ENCODE measurements around the gene RNF220. TPM values are rescaled to one million over a fixed set of nuclear protein-coding genes. Genes with fewer than 3 reads are reported as not detected.
A peak's percentile ranks its signal among the peaks of the same experiment; 100 is the strongest.

RNF220 gene
- total RNA-seq, 1 donor from 2014 or later: 25.1 TPM

GRCh38 chr1:44416408-44416807, 11.4 kb downstream of the RNF220 start:
- Histone ChIP-seq H3K9me3 (ENCODE audit: control insufficient read depth in 3 of 3, low read length in 3 of 3) (no peaks in the 10 kb centered on the region), H3K27me3 (ENCODE audit: control insufficient read depth in 3 of 3, insufficient read depth in 3 of 3, low read length in 3 of 3) (peaks cover 88 to 93% (median 92%) of the 10 kb centered on the region in 3 donors), H3K9ac (ENCODE audit: low read depth in 1 of 3, low read length in 3 of 3) (no peak overlapping the region), H3K36me3 (ENCODE audit: control insufficient read depth in 3 of 3, insufficient read depth in 3 of 3, low read length in 3 of 3) (no peaks in the 10 kb centered on the region), H3K27ac (ENCODE audit: low read depth, low read length) (no peak overlapping the region), H3K4me1 (ENCODE audit: control insufficient read depth in 3 of 3, insufficient read depth in 3 of 3, low read length in 3 of 3) (peaks cover 4 to 8% (median 5%) of the 10 kb centered on the region in 3 donors), H3K4me3 (ENCODE audit: low read length in 3 of 3) (no peak overlapping the region)

DNA sequence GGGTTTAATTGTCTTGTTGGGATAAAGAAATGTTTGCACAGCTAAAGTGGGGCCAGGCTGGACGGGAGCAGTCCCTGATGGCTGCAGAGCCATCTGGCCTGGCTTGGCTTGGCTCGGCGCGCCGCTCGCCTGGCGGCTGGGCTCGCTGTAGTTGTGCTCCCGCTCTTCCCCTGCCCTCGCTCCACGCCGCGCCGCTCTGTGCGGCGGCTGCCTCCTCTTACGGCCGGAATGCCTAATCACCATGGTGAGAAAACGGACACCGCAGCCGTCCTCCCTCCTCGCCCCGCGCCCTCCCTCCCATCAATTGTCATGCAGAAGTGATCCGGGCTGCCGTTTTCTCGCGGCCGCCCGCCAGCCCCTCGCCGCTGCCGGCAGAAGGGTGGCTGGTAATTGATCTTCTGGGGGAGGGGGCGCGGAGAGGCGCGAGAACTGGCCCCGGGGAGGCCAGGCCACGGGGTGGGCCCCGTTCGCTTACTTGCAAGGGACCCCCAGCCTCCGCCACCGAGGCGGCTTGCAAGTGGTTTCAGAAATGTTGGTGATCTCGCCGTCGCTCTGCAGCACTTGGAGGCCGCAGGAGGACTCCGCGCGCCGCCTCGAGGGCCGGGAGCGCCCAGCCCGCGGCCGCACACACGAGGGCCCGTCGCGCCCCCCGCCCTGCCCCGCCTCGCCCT, 12.4 kb downstream of the RNF220 start:
- Histone ChIP-seq H3K4me3 (ENCODE audit: low read length in 3 of 3) (peak overlapping the region in 2 of 3 donors; percentile 7 to 32), H3K27ac (ENCODE audit: low read depth, low read length) (no peak overlapping the region), H3K36me3 (ENCODE audit: control insufficient read depth in 3 of 3, insufficient read depth in 3 of 3, low read length in 3 of 3) (no peaks in the 10 kb centered on the region), H3K9ac (ENCODE audit: low read depth in 1 of 3, low read length in 3 of 3) (no peak overlapping the region), H3K4me1 (ENCODE audit: control insufficient read depth in 3 of 3, insufficient read depth in 3 of 3, low read length in 3 of 3) (peaks cover 4 to 8% (median 5%) of the 10 kb centered on the region in 3 donors), H3K27me3 (ENCODE audit: control insufficient read depth in 3 of 3, insufficient read depth in 3 of 3, low read length in 3 of 3) (peaks cover 82 to 85% (median 82%) of the 10 kb centered on the region in 3 donors), H3K9me3 (ENCODE audit: control insufficient read depth in 3 of 3, low read length in 3 of 3) (no peaks in the 10 kb centered on the region)

- Histone ChIP-seq H3K27ac (ENCODE audit: low read depth, low read length) (no peak overlapping the region), H3K4me1 (ENCODE audit: control insufficient read depth in 3 of 3, insufficient read depth in 3 of 3, low read length in 3 of 3) (peaks cover 4 to 8% (median 5%) of the 10 kb centered on the region in 3 donors), H3K9me3 (ENCODE audit: control insufficient read depth in 3 of 3, low read length in 3 of 3) (no peaks in the 10 kb centered on the region), H3K27me3 (ENCODE audit: control insufficient read depth in 3 of 3, insufficient read depth in 3 of 3, low read length in 3 of 3) (peaks cover 75 to 79% (median 77%) of the 10 kb centered on the region in 3 donors), H3K36me3 (ENCODE audit: control insufficient read depth in 3 of 3, insufficient read depth in 3 of 3, low read length in 3 of 3) (no peaks in the 10 kb centered on the region), H3K4me3 (ENCODE audit: low read length in 3 of 3) (no peak overlapping the region), H3K9ac (ENCODE audit: low read depth in 1 of 3, low read length in 3 of 3) (no peak overlapping the region)
Measured at GRCh38 chr1:44418022-44418673, 13.1 kb downstream of the RNF220 start.

DNA sequence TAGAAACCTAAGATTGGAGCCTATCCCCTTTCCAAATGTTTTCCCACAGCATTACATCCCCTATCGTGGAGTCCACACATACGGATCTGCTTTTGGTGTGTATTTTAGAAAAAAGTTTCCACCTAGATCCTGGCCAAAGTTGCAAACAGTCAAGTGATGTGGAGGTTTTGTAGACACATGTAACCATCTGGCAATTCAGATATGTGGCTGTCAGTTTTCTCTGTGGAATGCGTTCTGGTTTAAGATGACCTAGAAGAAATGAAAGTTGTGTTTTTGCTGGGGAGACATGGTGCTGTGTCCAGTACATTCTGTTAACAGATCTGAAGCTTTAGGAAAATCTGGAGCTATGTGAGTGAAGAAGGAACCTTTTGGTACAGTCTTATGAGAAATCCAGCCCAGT, 14.8 kb downstream of the RNF220 start:
- H3K36me3 ChIP-seq (ENCODE audit: control insufficient read depth in 3 of 3, insufficient read depth in 3 of 3, low read length in 3 of 3): no peaks in the 10 kb centered on the region
- no peak overlapping the region for H3K9ac ChIP-seq (ENCODE audit: low read depth in 1 of 3, low read length in 3 of 3)
- peaks cover 20 to 25% (median 22%) of the 10 kb centered on the region in 3 donors for H3K4me1 ChIP-seq (ENCODE audit: control insufficient read depth in 3 of 3, insufficient read depth in 3 of 3, low read length in 3 of 3)
- H3K27ac ChIP-seq (ENCODE audit: low read depth, low read length): no peak overlapping the region
- peaks cover 59 to 64% (median 60%) of the 10 kb centered on the region in 3 donors for H3K27me3 ChIP-seq (ENCODE audit: control insufficient read depth in 3 of 3, insufficient read depth in 3 of 3, low read length in 3 of 3)
- no peak overlapping the region for H3K4me3 ChIP-seq (ENCODE audit: low read length in 3 of 3)
- no peaks in the 10 kb centered on the region for H3K9me3 ChIP-seq (ENCODE audit: control insufficient read depth in 3 of 3, low read length in 3 of 3)

- Histone ChIP-seq H3K9ac (ENCODE audit: low read depth in 1 of 3, low read length in 3 of 3) (no peak overlapping the region), H3K4me3 (ENCODE audit: low read length in 3 of 3) (no peak overlapping the region), H3K27me3 (ENCODE audit: control insufficient read depth in 3 of 3, insufficient read depth in 3 of 3, low read length in 3 of 3) (peaks cover 56 to 63% (median 60%) of the 10 kb centered on the region in 3 donors), H3K27ac (ENCODE audit: low read depth, low read length) (no peak overlapping the region), H3K9me3 (ENCODE audit: control insufficient read depth in 3 of 3, low read length in 3 of 3) (no peaks in the 10 kb centered on the region), H3K4me1 (ENCODE audit: control insufficient read depth in 3 of 3, insufficient read depth in 3 of 3, low read length in 3 of 3) (peaks cover 20 to 29% (median 24%) of the 10 kb centered on the region in 3 donors), H3K36me3 (ENCODE audit: control insufficient read depth in 3 of 3, insufficient read depth in 3 of 3, low read length in 3 of 3) (no peaks in the 10 kb centered on the region)
Measured at GRCh38 chr1:44420535-44420934, 15.5 kb downstream of the RNF220 start.

DNA sequence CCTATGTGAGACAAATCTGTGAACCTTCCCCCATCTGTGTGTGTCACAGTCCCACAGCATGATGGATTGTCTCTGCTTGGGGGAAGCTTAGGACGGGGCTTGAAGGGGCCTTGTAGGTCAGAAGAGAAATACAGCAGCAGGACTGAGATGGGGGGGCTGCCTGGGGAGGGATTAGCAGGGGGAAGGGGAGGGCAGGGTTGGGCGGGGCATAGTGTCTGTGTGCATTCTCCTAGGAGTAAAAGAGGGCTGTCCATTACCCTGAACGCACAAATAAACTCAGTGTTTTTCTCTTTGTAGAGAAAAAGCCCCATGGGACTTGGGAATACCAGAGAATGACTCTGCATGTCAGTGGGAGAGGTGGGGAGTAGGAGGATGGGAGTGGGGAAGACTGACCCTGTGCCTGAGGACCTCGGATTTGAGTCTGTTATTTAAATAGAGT, 16.4 kb downstream of the RNF220 start:
- H3K9ac ChIP-seq (ENCODE audit: low read depth in 1 of 3, low read length in 3 of 3): no peak overlapping the region
- H3K4me3 ChIP-seq (ENCODE audit: low read length in 3 of 3): no peak overlapping the region
- H3K4me1 ChIP-seq (ENCODE audit: control insufficient read depth in 3 of 3, insufficient read depth in 3 of 3, low read length in 3 of 3): peaks cover 20 to 29% (median 24%) of the 10 kb centered on the region in 3 donors
- H3K9me3 ChIP-seq (ENCODE audit: control insufficient read depth in 3 of 3, low read length in 3 of 3): no peaks in the 10 kb centered on the region
- H3K27me3 ChIP-seq (ENCODE audit: control insufficient read depth in 3 of 3, insufficient read depth in 3 of 3, low read length in 3 of 3): peaks cover 52 to 56% (median 56%) of the 10 kb centered on the region in 3 donors
- no peaks in the 10 kb centered on the region for H3K36me3 ChIP-seq (ENCODE audit: control insufficient read depth in 3 of 3, insufficient read depth in 3 of 3, low read length in 3 of 3)
- H3K27ac ChIP-seq (ENCODE audit: low read depth, low read length): peak overlapping the region; percentile 33

DNA sequence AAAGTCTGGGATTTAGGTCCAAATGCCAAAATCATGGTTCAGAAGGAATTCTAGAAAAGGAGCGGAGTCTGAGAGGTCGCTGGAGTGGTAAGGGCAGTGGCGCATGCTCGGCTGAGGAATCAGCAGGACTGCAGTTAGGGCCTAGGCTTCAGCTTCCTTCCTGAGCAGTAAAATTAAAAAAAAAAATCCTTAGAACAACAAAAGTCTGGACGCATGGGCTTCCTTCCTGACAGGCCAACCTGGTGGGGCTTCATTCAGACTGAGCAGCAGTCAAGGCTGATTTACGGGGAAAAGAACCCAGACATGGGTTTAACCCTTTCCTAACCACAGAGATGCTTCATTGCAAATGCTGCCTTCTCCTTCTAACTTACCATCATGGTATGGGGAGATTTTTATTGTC, 17.1 kb downstream of the RNF220 start:
- H3K9ac ChIP-seq (ENCODE audit: low read depth in 1 of 3, low read length in 3 of 3): no peak overlapping the region
- peaks cover 18 to 27% (median 21%) of the 10 kb centered on the region in 3 donors for H3K4me1 ChIP-seq (ENCODE audit: control insufficient read depth in 3 of 3, insufficient read depth in 3 of 3, low read length in 3 of 3)
- H3K9me3 ChIP-seq (ENCODE audit: control insufficient read depth in 3 of 3, low read length in 3 of 3): no peaks in the 10 kb centered on the region
- no peaks in the 10 kb centered on the region for H3K36me3 ChIP-seq (ENCODE audit: control insufficient read depth in 3 of 3, insufficient read depth in 3 of 3, low read length in 3 of 3)
- H3K27me3 ChIP-seq (ENCODE audit: control insufficient read depth in 3 of 3, insufficient read depth in 3 of 3, low read length in 3 of 3): peaks cover 47 to 54% (median 53%) of the 10 kb centered on the region in 3 donors
- H3K27ac ChIP-seq (ENCODE audit: low read depth, low read length): peak overlapping the region; percentile 33
- H3K4me3 ChIP-seq (ENCODE audit: low read length in 3 of 3): no peak overlapping the region

- peaks cover 16 to 21% (median 19%) of the 10 kb centered on the region in 3 donors for H3K4me1 ChIP-seq (ENCODE audit: control insufficient read depth in 3 of 3, insufficient read depth in 3 of 3, low read length in 3 of 3)
- no peak overlapping the region for H3K27ac ChIP-seq (ENCODE audit: low read depth, low read length)
- H3K4me3 ChIP-seq (ENCODE audit: low read length in 3 of 3): peak overlapping the region in 2 of 3 donors; percentile 16 to 45
- H3K9ac ChIP-seq (ENCODE audit: low read depth in 1 of 3, low read length in 3 of 3): peak overlapping the region in 2 of 3 donors; percentile 0 to 10
- no peaks in the 10 kb centered on the region for H3K9me3 ChIP-seq (ENCODE audit: control insufficient read depth in 3 of 3, low read length in 3 of 3)
- peaks cover 48 to 55% (median 53%) of the 10 kb centered on the region in 3 donors for H3K27me3 ChIP-seq (ENCODE audit: control insufficient read depth in 3 of 3, insufficient read depth in 3 of 3, low read length in 3 of 3)
- no peaks in the 10 kb centered on the region for H3K36me3 ChIP-seq (ENCODE audit: control insufficient read depth in 3 of 3, insufficient read depth in 3 of 3, low read length in 3 of 3)
Measured at GRCh38 chr1:44423591-44424537, 18.8 kb downstream of the RNF220 start.

DNA sequence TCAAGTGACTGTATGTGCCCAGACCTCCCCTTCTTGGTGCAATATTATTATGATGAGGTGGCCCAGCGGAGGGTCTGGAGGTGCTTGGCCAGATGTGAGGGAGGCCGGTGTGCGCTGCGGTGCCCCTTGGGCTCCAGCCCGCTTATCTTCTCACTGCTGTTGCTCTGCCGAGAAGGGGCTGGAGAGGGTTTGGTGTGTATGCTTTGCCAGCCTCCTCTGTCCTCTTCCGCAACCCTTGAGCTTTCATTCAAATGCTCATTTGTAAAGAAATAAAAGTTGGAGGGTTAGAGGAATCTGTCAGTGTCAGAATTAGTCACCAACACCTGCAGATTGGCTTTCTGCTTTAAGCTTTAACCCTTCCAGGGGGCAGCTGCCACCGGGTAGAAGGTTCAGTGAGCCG, 19.7 kb downstream of the RNF220 start:
- H3K27me3 ChIP-seq (ENCODE audit: control insufficient read depth in 3 of 3, insufficient read depth in 3 of 3, low read length in 3 of 3): peaks cover 45 to 51% (median 50%) of the 10 kb centered on the region in 3 donors
- peaks cover 16 to 21% (median 19%) of the 10 kb centered on the region in 3 donors for H3K4me1 ChIP-seq (ENCODE audit: control insufficient read depth in 3 of 3, insufficient read depth in 3 of 3, low read length in 3 of 3)
- no peaks in the 10 kb centered on the region for H3K36me3 ChIP-seq (ENCODE audit: control insufficient read depth in 3 of 3, insufficient read depth in 3 of 3, low read length in 3 of 3)
- H3K4me3 ChIP-seq (ENCODE audit: low read length in 3 of 3): no peak overlapping the region
- H3K9me3 ChIP-seq (ENCODE audit: control insufficient read depth in 3 of 3, low read length in 3 of 3): no peaks in the 10 kb centered on the region
- H3K27ac ChIP-seq (ENCODE audit: low read depth, low read length): no peak overlapping the region
- no peak overlapping the region for H3K9ac ChIP-seq (ENCODE audit: low read depth in 1 of 3, low read length in 3 of 3)
